GM12891 (cell line): ENCODE results near the gene DSP.

ENCODE experiments used
- DNase-seq: peaks from one replicate; pipeline ENCODE4 v3.0.0; 2011; ENCODE audit warnings: low spot score; ENCODE audit not compliant: insufficient read length
- FAIRE-seq: peaks from 2 replicates; lab custom pipeline; 2011; peaks lifted over from hg19 to GRCh38; lab: Jason Lieb, UNC
- PAX5 ChIP-seq: IDR thresholded peaks from 2 replicates; pipeline ENCODE4 v1.6.1; 2011; ENCODE audit warnings: low read length, moderate library complexity, mild to moderate bottlenecking; ENCODE audit not compliant: insufficient read depth, severe bottlenecking
- POLR2A ChIP-seq: IDR thresholded peaks from 2 replicates; pipeline ENCODE4 v1.6.1; 2011; ENCODE audit warnings: low read depth, low read length, control low read depth
- POLR2AphosphoS5 ChIP-seq: IDR thresholded peaks from 2 replicates; pipeline ENCODE4 v1.6.1; 2011; ENCODE audit warnings: low read depth, low read length, control low read depth
- POU2F2 ChIP-seq: IDR thresholded peaks from 2 replicates; pipeline ENCODE4 v1.6.1; 2011; ENCODE audit warnings: low read depth, mild to moderate bottlenecking, control low read depth, low read length, moderate library complexity
- SPI1 ChIP-seq: IDR thresholded peaks from 2 replicates; pipeline ENCODE4 v1.6.1; 2011; ENCODE audit warnings: low read depth, low read length, control low read depth
- TAF1 ChIP-seq: IDR thresholded peaks from 2 replicates; pipeline ENCODE4 v1.6.1; 2011; ENCODE audit warnings: low read depth, low read length, control low read depth

The DSP gene

GRCh38 chr6:7546020-7546369 lies 4.5 kb downstream of the DSP start:
- no peak for TF ChIP-seq TAF1
- TF ChIP-seq POLR2AphosphoS5: no peak
- TF ChIP-seq PAX5: no peak
- TF ChIP-seq SPI1: no peak
- no peak for TF ChIP-seq POLR2A
- no peak for TF ChIP-seq POU2F2
- DNase-seq (no peak), FAIRE-seq (no peak)

GRCh38 chr6:7546383-7546782 lies 4.9 kb downstream of the DSP start:
- DNase-seq: no peak
- FAIRE-seq: no peak
- TF ChIP-seq POU2F2 (no peak), TAF1 (no peak), POLR2A (no peak), SPI1 (no peak), POLR2AphosphoS5 (no peak)

DNA sequence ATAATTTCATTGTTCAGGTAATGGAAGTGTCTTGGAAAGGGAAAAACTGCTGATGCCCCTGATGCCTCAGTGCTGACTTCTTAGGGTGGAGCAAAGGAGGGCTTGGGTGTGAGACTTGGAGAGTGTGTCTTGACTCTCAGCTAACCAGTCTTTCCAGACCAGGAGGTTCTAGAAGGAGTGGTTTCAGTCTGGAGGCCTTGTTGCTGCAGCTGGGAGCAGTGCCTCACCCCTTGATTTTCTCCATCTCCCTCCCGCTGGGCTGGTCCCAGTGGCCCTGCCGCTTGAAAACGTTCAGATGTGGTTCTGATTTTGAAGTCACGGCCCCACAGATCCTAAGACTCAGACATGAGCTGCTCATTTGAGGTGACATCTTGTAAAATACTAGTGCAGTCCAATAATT lies 5.4 kb downstream of the DSP start:
- FAIRE-seq: no peak
- TF ChIP-seq PAX5 (no peak), POLR2AphosphoS5 (no peak), POU2F2 (no peak), SPI1 (no peak), TAF1 (no peak), POLR2A (no peak)

DNA sequence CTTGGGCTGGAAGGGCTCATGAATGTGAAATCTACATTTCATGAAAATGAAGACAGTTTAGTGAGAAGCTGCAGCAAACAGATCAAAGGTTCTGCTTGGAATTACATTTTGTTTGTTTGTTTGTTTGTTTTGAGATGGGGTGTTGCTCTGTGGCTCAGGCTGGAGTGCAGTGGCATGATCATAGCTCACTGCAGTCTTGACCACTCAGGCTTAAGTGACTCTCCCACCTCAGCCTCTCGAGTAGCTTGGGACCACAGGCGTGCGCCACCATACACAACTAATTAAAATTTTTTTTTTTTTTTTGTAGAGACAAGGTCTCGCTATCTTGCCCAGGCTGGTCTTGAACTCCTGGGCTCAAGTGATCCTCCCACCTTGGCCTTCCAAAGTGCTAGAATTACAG lies 5.8 kb downstream of the DSP start:
- DNase-seq: no peak
- FAIRE-seq: no peak
- TF ChIP-seq POU2F2 (no peak), POLR2A (no peak), TAF1 (no peak), PAX5 (no peak)

More for the DNA sequence above, 5.4 kb downstream of the DSP start:
- DNase-seq: no peak

DNA sequence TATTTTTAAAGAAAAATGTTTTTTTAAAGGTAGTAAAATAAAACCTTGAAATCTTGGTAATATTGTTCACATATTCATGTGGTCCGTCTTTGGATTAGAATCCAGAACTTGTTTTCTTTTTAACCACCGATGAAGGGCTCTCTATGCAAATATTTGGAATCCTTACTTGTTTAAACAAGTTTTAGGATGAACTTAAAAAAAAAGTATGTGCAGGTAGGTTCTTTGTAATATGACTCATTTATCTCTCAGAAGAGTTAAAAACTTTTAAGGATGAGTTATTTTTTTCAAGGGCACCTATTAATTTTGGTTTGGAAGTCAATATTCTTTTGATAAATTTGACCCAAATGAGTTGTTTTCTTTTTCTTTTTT lies 8.9 kb downstream of the DSP start:
- DNase-seq (no peak), FAIRE-seq (no peak)
- no peak for TF ChIP-seq POLR2AphosphoS5
- TF ChIP-seq SPI1: no peak
- TF ChIP-seq PAX5: no peak
- TF ChIP-seq TAF1: no peak
- no peak for TF ChIP-seq POLR2A
- no peak for TF ChIP-seq POU2F2

DNA sequence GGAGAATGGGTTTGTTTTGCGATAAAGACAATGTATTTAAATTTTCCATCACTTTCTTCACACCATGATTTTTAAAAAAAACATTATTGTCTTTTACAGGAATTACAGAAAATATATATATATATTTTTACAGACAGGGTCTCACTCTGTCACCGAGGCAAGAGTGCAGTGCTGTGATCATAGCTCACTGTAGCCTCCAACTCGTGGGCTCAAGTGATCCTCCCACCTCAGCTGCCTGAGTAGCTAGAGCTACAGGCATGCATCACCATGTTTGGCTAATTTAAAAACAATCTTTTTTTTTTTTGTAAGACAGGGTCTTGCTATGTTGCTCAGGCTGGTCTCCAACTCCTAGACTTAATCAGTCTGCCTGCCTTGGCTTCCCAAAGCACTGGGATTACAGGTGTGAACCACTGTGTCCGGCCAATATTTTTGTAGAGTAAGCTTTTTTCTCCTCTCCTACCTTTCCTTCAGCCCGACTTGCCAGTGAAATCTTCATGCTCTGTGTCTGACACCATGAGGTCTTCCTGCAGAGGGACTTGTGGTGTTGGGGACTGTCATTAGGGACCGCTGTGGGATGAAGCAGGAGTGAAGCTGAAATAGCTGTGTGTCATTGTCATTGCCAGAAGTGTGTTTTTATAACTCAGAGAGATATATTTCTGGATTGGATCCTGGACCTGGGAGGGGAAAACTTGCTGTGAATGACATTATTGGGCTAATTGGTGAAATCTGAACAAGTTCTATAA lies 13.2 kb downstream of the DSP start:
- TF ChIP-seq POLR2AphosphoS5: no peak
- TF ChIP-seq POU2F2: no peak
- DNase-seq: no peak
- FAIRE-seq: no peak

GRCh38 chr6:7555671-7556070 lies 14.2 kb downstream of the DSP start:
- no peak for TF ChIP-seq POLR2A
- TF ChIP-seq TAF1: no peak
- TF ChIP-seq POLR2AphosphoS5: no peak
- no peak for TF ChIP-seq SPI1
- TF ChIP-seq POU2F2: no peak
- TF ChIP-seq PAX5: no peak
- no peak for FAIRE-seq
- no peak for DNase-seq

DNA sequence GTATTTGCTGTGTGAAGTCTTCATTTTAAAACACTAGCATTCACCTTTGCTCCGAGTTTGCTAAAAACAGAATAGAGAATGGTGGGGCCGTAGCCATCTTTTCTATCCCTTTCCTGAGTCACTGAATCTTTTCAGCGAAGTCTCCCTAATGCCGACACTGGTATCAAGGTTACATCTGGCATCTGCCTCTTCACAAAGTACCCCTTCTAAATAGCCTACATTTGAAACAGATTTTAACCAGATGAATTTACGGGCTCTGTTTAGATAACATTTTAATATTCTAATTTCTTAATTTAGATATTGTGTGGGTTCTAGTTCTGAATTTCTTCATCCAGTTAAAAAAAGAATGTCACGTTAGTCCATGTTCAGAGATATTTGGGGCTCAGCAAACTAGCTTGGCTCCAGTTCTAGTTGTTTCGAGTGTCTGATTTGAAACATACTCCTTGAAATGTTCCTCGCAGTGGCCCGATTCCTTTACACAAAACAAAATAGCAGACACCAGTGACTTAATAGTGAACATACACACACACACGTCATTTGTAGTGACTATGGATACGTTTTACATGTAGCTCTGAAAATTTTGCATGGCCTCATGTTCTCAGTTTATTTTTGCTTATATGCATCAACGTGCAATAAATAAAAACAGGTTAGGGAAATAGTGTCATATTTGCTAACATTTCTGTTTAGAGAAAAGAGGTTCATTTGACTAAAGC lies 15.1 kb downstream of the DSP start:
- FAIRE-seq: no peak
- no peak for TF ChIP-seq POLR2A
- no peak for TF ChIP-seq PAX5
- no peak for TF ChIP-seq SPI1
- TF ChIP-seq POU2F2: no peak
- DNase-seq: no peak

- TF ChIP-seq SPI1: no peak
- TF ChIP-seq POLR2AphosphoS5: no peak
- TF ChIP-seq PAX5: no peak
- TF ChIP-seq POLR2A: no peak
- TF ChIP-seq POU2F2: no peak
- no peak for TF ChIP-seq TAF1
- DNase-seq (no peak), FAIRE-seq (no peak)
Measured at GRCh38 chr6:7557652-7558051, 16.2 kb downstream of the DSP start.

DNA sequence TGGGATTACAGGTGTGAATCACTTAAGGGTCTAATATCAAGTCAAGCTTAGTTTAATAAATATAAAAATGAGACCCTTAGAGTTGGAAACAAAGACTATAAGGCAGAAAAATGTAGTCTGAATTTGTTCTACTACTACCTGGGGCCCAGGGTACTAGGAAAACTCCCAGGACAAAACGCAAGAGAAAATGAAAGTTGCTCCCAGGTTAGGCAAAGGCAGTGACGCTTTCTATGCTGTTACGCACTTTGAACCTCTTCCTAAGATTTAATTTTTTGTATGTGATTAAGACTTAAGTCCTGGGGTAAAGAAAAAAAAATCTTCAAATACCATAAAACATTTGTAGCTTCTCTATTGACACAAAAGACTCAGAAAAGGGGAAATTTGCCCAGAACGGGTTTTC lies 17.3 kb downstream of the DSP start:
- DNase-seq (no peak), FAIRE-seq (no peak)

GRCh38 chr6:7559196-7559595 lies 17.7 kb downstream of the DSP start:
- no peak for FAIRE-seq
- TF ChIP-seq POU2F2: no peak
- TF ChIP-seq POLR2A: no peak
- no peak for TF ChIP-seq POLR2AphosphoS5
- no peak for TF ChIP-seq SPI1
- no peak for TF ChIP-seq PAX5
- no peak for TF ChIP-seq TAF1
- no peak for DNase-seq

More for the DNA sequence above, 17.3 kb downstream of the DSP start:
- TF ChIP-seq SPI1 (no peak), POLR2A (no peak), PAX5 (no peak), POLR2AphosphoS5 (no peak), TAF1 (no peak), POU2F2 (no peak)
